Activated naive CD8-positive, alpha-beta T cell treated with anti-CD3 and anti-CD28 coated beads, Interleukin-2, amount 10 ng/mL, durations not matched to agents 7 days and 5 days (primary cell): Measurements from ENCODE around the gene TRIM45. TPM values are rescaled to one million over a fixed set of nuclear protein-coding genes. Genes with fewer than 3 reads are reported as not detected.
"Not testable (repeated sequence)": the region's sequence is repeated elsewhere in the genome, so short reads cannot be mapped to it uniquely, and the experiment has no call there.

ENCODE experiments used
- ATAC-seq: fragments of 150-1000 bp; cut with Tn5 transposase; one replicate; pipeline ENCODE4 v1.10.0; 2021; ENCODE audit warnings: low read depth, moderate library complexity
- POLR2A ChIA-PET: fragments of 350-600 bp; sonication (Branson Sonifier 250); formaldehyde crosslinking; loops from one replicate; lab custom pipeline; 2021; ENCODE audit warnings: antibody characterized with exemption; lab: Charles Lee
- DNase-seq: peaks from one replicate; pipeline ENCODE4 v3.0.0; 2021
- H3K27ac Mint-ChIP-seq: one replicate; pipeline ENCODE4 v1.8.0; 2022; ENCODE audit warnings: mild to moderate bottlenecking, mixed read lengths
- H3K27me3 Mint-ChIP-seq: one replicate; pipeline ENCODE4 v1.8.0; 2022; ENCODE audit warnings: mild to moderate bottlenecking, moderate library complexity, mixed read lengths
- H3K36me3 Mint-ChIP-seq: one replicate; pipeline ENCODE4 v1.8.0; 2021; ENCODE audit warnings: mild to moderate bottlenecking, mixed read lengths
- H3K4me1 Mint-ChIP-seq: one replicate; pipeline ENCODE4 v1.8.0; 2021; ENCODE audit warnings: mixed read lengths
- H3K4me3 Mint-ChIP-seq: one replicate; pipeline ENCODE4 v1.8.0; 2022; ENCODE audit warnings: mild to moderate bottlenecking, moderate library complexity, mixed read lengths
- H3K9me3 Mint-ChIP-seq: one replicate; pipeline ENCODE4 v1.8.0; 2021; ENCODE audit warnings: mixed read lengths
- total RNA-seq, 2 experiments: library from RNA; stranded (reverse); gene quantifications; one replicate each; pipeline ENCODE4 v1.2.3, GENCODE V29; 2021

The TRIM45 gene
- total RNA-seq, 2 experiments from 2014 or later, result 0.31 to 0.50 TPM

GRCh38 chr1:117122330-117123025 lies 929 bp upstream of the TRIM45 start:
- no peaks in the 10 kb centered on the region for H3K9me3 Mint-ChIP-seq
- peaks cover 15% of the 10 kb centered on the region for H3K27me3 Mint-ChIP-seq
- H3K27ac Mint-ChIP-seq, result no peak overlapping the region
- ATAC-seq (no peak), DNase-seq (no peak)
- no peaks in the 10 kb centered on the region for H3K36me3 Mint-ChIP-seq
- peaks cover 1% of the 10 kb centered on the region for H3K4me1 Mint-ChIP-seq
- H3K4me3 Mint-ChIP-seq, result peak overlapping the region; percentile 81
- POLR2A ChIA-PET, result interaction anchor here (1.3 to 1.5 kb wide), 2 partner anchors 29 to 62 kb away, joined by 3 read pairs; partner anchors contain the start of gene TTF2

- peaks cover 10% of the 10 kb centered on the region for H3K27me3 Mint-ChIP-seq
These were observed 568 bp downstream of the TRIM45 start for GRCh38 chr1:117120774-117121588.

GRCh38 chr1:117119144-117119543 lies 2.4 kb downstream of the TRIM45 start:
- POLR2A ChIA-PET, result interaction anchor here (0.6 kb wide), 1 partner anchor 29 kb away, joined by 3 read pairs; no protein-coding TSS in a partner anchor
- H3K27me3 Mint-ChIP-seq, H3K4me1 Mint-ChIP-seq, H3K27ac Mint-ChIP-seq, H3K9me3 Mint-ChIP-seq, ATAC-seq, H3K36me3 Mint-ChIP-seq, H3K4me3 Mint-ChIP-seq, DNase-seq: not testable (repeated sequence)

More at GRCh38 chr1:117120774-117121588, 568 bp downstream of the TRIM45 start:
- H3K4me3 Mint-ChIP-seq, result peak overlapping the region; percentile 81
- POLR2A ChIA-PET, result no interaction called here
- H3K9me3 Mint-ChIP-seq, result no peaks in the 10 kb centered on the region
- ATAC-seq (no peak), DNase-seq (no peak)
- H3K36me3 Mint-ChIP-seq, result no peaks in the 10 kb centered on the region
- H3K4me1 Mint-ChIP-seq, result peaks cover 1% of the 10 kb centered on the region
- H3K27ac Mint-ChIP-seq, result no peak overlapping the region

GRCh38 chr1:117118137-117118536 lies 3.4 kb downstream of the TRIM45 start:
- no peak overlapping the region for H3K27ac Mint-ChIP-seq
- H3K4me3 Mint-ChIP-seq, result no peak overlapping the region
- POLR2A ChIA-PET, result no interaction called here
- ATAC-seq (no peak), DNase-seq (no peak)
- H3K4me1 Mint-ChIP-seq, result peaks cover 1% of the 10 kb centered on the region
- H3K9me3 Mint-ChIP-seq, result no peaks in the 10 kb centered on the region
- no peaks in the 10 kb centered on the region for H3K36me3 Mint-ChIP-seq
- H3K27me3 Mint-ChIP-seq, result peaks cover 10% of the 10 kb centered on the region

DNA sequence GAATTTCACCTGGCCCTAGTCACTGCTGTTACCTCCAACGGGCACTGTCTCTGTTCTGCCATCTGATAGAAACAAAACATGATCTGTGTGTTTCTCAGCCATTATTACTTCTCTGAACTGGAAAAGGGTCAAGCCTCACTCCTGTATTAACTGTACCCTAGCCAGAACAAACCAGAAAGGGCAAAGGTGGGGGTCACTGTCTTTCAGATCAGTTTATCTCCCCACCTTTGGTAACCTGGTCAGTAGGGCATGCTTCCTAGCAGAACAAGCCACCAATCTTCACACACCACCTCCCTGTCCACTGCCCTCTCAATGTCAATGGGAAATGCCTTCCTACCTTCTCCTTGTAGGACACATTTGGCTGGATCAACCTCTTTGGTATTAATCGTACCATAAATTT lies 3.9 kb downstream of the TRIM45 start:
- Mint-ChIP-seq H3K4me3 (no peak overlapping the region), H3K4me1 (peaks cover 1% of the 10 kb centered on the region), H3K36me3 (no peaks in the 10 kb centered on the region), H3K9me3 (no peaks in the 10 kb centered on the region), H3K27ac (no peak overlapping the region), H3K27me3 (peaks cover 8% of the 10 kb centered on the region)
- ATAC-seq (no peak), DNase-seq (no peak)
- POLR2A ChIA-PET, result no interaction called here

DNA sequence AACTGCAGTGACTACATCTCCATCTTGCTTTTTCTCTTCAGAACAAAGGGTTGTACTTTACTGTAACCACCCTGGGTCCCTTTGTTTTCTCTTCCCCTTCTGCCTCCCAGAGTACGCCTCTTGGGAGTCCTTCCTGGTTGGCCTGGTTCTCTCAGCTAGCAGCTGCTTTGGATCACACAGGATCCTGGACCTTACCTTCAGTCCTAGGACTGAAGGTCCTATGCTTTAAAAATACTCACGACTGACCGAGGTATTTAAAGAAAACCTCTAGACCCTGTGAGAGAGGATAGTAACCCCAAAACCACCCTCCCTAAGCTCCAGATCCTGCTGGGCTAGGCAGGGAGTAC lies 4.8 kb downstream of the TRIM45 start:
- peaks cover 3% of the 10 kb centered on the region for H3K27me3 Mint-ChIP-seq
- no peak overlapping the region for H3K27ac Mint-ChIP-seq
- DNase-seq (no peak), ATAC-seq (no peak)
- no peaks in the 10 kb centered on the region for H3K36me3 Mint-ChIP-seq
- no peaks in the 10 kb centered on the region for H3K9me3 Mint-ChIP-seq
- no peaks in the 10 kb centered on the region for H3K4me1 Mint-ChIP-seq
- H3K4me3 Mint-ChIP-seq, result no peak overlapping the region
- POLR2A ChIA-PET, result no interaction called here

GRCh38 chr1:117116090-117116783 lies 5.3 kb downstream of the TRIM45 start:
- DNase-seq (no peak), ATAC-seq (no peak)
- no peaks in the 10 kb centered on the region for H3K9me3 Mint-ChIP-seq
- no peak overlapping the region for H3K4me3 Mint-ChIP-seq
- H3K27ac Mint-ChIP-seq, result no peak overlapping the region
- H3K36me3 Mint-ChIP-seq, result no peaks in the 10 kb centered on the region
- H3K4me1 Mint-ChIP-seq, result no peaks in the 10 kb centered on the region
- POLR2A ChIA-PET, result no interaction called here
- H3K27me3 Mint-ChIP-seq, result peaks cover 2% of the 10 kb centered on the region

DNA sequence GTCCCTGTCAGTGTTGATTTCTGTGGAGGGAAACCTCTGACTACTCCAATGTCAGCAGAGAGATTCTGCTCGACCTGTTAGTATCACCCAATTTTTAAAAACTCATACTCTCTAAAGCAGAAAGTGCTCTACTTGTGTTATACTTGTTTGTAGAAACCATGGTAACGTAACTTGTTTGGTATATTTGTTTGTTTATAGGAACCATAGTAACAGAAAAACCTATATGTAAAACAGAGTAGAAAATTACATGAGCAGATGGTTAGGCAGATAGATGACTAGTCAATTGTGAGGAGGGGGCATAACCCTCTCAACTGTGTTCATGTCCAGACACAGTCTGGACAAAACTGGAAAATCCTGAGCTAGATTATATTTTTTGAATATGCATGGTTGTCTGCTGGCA lies 6.7 kb downstream of the TRIM45 start:
- peaks cover 2% of the 10 kb centered on the region for H3K4me1 Mint-ChIP-seq
- POLR2A ChIA-PET, result no interaction called here
- no peaks in the 10 kb centered on the region for H3K27me3 Mint-ChIP-seq
- H3K36me3 Mint-ChIP-seq, result no peaks in the 10 kb centered on the region
- H3K9me3 Mint-ChIP-seq, result no peaks in the 10 kb centered on the region
- H3K4me3 Mint-ChIP-seq, result no peak overlapping the region
- DNase-seq (no peak), ATAC-seq (no peak)
- H3K27ac Mint-ChIP-seq, result no peak overlapping the region

DNA sequence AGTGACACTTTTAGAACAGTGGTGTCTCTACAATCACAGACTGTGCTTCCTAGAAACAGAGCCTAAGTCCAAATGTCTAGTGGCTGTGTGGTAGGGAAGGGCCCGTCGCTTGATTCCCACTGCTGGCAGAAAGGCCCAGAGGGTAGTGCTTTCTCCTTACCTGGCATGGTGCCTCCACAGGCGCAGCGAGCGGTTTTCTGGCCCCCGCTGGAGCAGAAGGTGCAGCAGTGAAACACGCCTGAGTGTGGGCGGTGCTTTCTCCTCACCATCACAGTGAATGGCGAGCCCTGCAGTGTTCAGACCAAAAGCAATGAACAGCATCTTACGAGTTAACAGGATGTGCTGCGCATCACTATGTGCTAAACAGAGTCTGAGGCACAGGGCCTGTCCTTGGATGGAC lies 8.3 kb downstream of the TRIM45 start:
- Mint-ChIP-seq H3K4me3 (no peak overlapping the region), H3K9me3 (no peaks in the 10 kb centered on the region), H3K27ac (no peak overlapping the region), H3K4me1 (peaks cover 10% of the 10 kb centered on the region), H3K36me3 (peaks cover 3% of the 10 kb centered on the region), H3K27me3 (no peaks in the 10 kb centered on the region)
- POLR2A ChIA-PET, result no interaction called here
- DNase-seq (no peak), ATAC-seq (no peak)

DNA sequence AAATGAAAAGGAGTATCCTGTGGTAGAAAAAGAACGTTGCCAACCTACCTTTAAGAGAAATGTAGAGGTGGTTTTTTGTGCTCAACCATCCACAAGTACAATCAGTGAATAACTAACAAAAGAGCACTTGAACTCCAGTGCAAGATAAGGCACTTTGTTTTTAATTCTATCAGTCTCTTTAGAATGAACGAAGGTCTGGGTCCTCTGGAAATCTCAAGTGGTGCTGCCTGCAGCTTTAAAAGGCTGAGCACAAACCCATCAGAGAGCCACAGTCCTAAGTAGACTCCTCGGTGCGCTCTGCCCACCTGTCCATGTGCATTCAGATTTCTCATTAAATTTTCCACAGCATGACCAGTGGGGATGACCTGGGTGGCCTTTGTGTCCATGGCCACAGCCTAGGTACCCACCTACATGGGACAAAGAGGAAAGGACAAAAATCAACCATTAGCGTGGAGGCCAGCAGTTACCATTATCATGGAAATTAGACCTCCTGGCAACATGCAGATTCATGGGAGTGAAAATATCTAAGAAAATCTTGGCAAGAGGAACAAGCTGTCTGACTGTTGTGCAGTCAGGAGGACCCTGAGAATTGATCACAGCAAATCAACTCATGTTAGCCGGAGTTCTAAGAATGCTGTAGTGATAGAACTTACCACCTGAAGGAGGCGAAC lies 9.4 kb downstream of the TRIM45 start:
- no peaks in the 10 kb centered on the region for H3K9me3 Mint-ChIP-seq
- H3K36me3 Mint-ChIP-seq, result peaks cover 11% of the 10 kb centered on the region
- no peak overlapping the region for H3K27ac Mint-ChIP-seq
- DNase-seq, result no peak
- POLR2A ChIA-PET, result no interaction called here
- ATAC-seq, result no peak
- no peaks in the 10 kb centered on the region for H3K27me3 Mint-ChIP-seq
- H3K4me3 Mint-ChIP-seq, result no peak overlapping the region
- H3K4me1 Mint-ChIP-seq, result peaks cover 12% of the 10 kb centered on the region

- H3K9me3 Mint-ChIP-seq, result no peaks in the 10 kb centered on the region
- peaks cover 25% of the 10 kb centered on the region for H3K36me3 Mint-ChIP-seq
- ATAC-seq, result no peak
- H3K27me3 Mint-ChIP-seq, result no peaks in the 10 kb centered on the region
- H3K4me3 Mint-ChIP-seq, result no peak overlapping the region
- H3K4me1 Mint-ChIP-seq, result peaks cover 12% of the 10 kb centered on the region
- DNase-seq, result no peak
- H3K27ac Mint-ChIP-seq, result no peak overlapping the region
- POLR2A ChIA-PET, result no interaction called here
These were observed 10.8 kb downstream of the TRIM45 start for GRCh38 chr1:117110774-117111173.

GRCh38 chr1:117107364-117107763 lies 14.2 kb downstream of the TRIM45 start:
- no peak overlapping the region for H3K27ac Mint-ChIP-seq
- POLR2A ChIA-PET, result no interaction called here
- peaks cover 49% of the 10 kb centered on the region for H3K36me3 Mint-ChIP-seq
- peaks cover 12% of the 10 kb centered on the region for H3K4me1 Mint-ChIP-seq
- DNase-seq (no peak), ATAC-seq (no peak)
- no peaks in the 10 kb centered on the region for H3K27me3 Mint-ChIP-seq
- no peaks in the 10 kb centered on the region for H3K9me3 Mint-ChIP-seq
- H3K4me3 Mint-ChIP-seq, result no peak overlapping the region

DNA sequence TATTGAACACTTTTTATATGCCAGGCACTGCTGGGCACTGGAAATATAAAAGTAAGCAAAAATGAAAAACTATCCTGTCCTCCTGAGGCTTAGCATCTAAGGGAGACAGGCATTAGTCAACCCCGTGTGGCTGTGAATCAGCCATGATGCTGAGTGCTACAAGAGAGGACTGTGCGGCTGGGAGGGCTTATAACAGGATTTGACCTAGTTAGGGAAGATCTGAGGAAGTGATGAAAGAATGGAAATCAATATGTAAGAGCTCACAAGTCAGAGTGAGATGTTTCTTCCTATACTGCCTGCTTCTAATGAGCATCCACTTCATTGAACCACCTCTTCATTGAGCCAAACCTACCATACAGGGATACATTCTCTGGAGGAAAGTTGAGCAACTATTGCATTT lies 15.1 kb downstream of the TRIM45 start:
- no peaks in the 10 kb centered on the region for H3K27me3 Mint-ChIP-seq
- no peak overlapping the region for H3K4me3 Mint-ChIP-seq
- ATAC-seq, result no peak
- POLR2A ChIA-PET, result no interaction called here
- DNase-seq, result no peak
- H3K27ac Mint-ChIP-seq, result no peak overlapping the region
- peaks cover 14% of the 10 kb centered on the region for H3K4me1 Mint-ChIP-seq
- H3K36me3 Mint-ChIP-seq, result peaks cover 56% of the 10 kb centered on the region
- H3K9me3 Mint-ChIP-seq, result no peaks in the 10 kb centered on the region
